Stimulated activated CD4-positive, alpha-beta T cell treated with anti-CD3 and anti-CD28 coated beads, Interleukin-2, amount 100 ng/mL, for 4 hours (primary cell): Measurements from ENCODE around the gene PHC3.
"Not testable (repeated sequence)": the region's sequence is repeated elsewhere in the genome, so short reads cannot be mapped to it uniquely, and the experiment has no call there.

Source experiments
- DNase-seq: peaks from one replicate; pipeline ENCODE4 v3.0.0-alpha.2; 2020; ENCODE audit warnings: low read depth

Gene PHC3

DNA sequence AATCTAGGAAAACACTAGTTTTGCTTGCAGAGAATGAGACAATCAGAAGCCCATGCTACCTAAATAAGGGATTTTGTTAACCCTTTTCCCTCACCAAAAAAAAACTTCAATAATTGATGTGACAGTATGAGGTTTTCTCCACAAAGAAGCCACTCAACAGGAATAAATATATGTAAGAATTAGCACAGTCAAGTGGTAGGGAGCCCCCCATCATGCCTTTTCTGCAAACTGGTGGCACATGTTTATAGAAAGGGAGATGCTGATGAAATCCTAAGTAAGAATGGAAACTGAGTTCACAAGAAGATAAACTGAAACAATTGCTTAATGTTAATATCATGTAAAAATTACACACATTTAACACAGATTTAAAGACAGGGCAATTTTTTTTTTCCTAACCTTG, 51.0 kb downstream of the PHC3 start:
- no peak for DNase-seq

DNA sequence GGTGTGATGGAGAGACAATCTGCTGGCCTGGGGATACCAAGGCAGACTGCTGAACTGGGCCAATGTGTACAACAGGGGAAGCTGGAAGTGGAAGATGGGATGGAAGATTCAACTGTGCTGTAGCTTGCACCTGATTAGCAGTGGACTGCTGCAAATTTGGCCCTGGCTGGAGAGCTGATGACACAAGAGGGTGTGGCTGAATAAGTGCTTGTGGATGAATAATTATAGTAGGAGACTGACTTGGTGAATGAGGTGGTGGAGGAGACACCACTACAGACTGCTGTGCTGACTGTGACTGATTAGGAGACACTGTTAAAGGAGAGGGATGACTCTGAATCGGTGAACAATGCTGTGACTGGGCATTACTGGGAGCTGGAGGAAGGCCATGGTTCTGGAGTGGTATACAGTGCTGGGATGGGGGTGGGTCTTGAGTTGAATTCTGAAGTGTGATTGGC, 52.5 kb downstream of the PHC3 start:
- DNase-seq = no peak

GRCh38 chr3:170128259-170128976, 53.1 kb downstream of the PHC3 start:
- DNase-seq = no peak

GRCh38 chr3:170117134-170117533, 64.4 kb downstream of the PHC3 start:
- DNase-seq = no peak

GRCh38 chr3:170114165-170114564, 67.4 kb downstream of the PHC3 start:
- not testable (repeated sequence) for DNase-seq

DNA sequence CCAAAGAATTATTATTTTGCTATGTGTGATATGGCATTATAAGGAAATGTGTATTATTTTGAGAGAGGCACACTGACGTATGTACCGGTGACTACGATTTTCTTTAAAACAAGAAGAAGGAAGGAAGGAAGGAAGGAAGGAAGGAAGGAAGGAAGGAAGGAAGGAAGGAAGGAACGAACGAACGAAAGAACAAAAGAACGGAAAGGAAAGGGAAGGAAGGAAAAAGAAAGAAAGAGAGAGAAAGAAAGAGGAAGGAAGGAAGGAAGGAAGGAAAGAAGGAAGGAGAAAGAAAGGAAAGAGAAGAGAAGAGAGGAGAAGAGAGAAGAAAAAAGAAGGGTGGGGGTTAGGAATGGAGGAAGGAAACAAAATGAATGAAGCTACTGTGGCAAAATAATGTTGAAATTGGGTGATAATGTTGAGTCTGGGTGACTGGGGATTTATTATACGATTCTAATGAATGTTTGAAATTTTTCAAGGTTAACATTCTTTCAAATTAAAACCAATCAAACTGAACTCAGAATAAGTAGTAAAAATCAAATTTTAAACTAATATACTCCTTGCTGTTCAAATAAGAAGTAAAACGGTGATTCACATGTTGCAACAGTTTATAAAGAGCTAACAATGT, 70.3 kb downstream of the PHC3 start:
- DNase-seq = no peak

DNA sequence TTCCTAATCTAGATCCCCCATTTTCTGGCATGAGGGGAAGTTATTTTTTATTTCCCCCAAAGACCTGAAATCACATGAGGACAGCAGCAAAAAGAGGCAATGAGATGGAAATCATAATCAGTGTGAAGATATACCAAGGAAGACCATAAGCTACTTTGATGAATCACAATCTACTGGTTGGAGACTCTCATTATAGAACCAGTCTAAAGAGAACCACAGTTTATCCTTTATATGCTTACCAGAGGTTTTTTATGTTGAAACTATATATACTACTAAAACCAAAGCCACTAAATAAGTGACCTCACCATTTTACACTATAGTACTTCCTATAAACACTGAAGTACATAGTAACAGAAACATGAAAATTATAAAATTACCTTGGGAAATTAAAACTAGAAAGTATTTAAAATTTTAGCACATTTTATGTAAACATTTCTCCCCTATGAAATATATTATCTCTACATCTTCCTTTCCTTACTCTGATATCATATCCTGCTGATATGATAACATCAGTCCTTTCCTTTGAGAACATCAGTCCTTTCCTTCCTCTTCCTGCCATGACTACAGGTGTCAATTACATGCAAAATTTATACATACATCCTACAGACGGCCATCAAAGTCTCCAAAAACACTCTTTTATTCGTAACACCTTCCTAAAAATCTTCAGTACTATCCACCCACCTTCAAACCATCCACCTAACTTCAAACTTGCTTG, 71.8 kb downstream of the PHC3 start:
- DNase-seq = no peak

DNA sequence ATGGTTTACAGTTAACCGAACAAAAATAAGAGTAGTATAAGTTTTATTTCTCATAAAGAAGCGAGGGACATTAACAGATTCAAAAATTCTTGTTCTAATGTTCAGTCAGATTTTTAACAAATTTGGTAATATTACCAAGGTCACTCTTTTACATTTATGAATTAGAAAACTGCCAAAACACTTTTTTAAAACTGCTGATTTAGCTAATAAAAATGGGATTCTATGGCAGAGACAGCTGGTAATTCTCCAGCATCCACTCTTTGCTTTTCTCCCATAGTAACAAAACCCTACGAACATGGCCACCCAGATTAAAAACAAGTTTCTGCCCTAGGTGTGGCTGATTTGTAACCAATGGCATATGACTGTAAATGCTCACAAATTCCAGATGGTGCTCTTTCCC, 72.6 kb downstream of the PHC3 start:
- DNase-seq = no peak

GRCh38 chr3:170107941-170108340, 73.6 kb downstream of the PHC3 start:
- no peak for DNase-seq

GRCh38 chr3:170102431-170102830, 79.1 kb downstream of the PHC3 start:
- DNase-seq = no peak

DNA sequence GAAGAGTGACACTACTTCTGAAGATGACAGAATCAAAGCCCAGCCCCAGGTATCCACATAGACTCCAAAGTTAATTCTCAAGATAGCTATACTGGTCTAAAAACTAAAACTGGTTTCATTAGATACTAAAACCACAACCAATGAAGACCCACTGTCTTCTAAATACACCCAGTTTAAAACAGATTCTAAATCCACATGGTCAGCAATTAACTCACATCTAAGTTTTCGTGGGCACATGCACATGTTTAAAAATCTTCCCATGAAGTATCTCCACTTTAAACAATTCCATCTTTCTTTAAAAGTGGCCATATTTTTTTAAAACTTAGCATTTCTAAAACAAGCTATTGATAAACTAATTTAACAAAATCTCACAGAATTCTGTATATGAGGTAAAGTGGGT, 80.6 kb downstream of the PHC3 start:
- no peak for DNase-seq

GRCh38 chr3:170098753-170099152, 82.8 kb downstream of the PHC3 start:
- DNase-seq = no peak

- DNase-seq = no peak
Observed at GRCh38 chr3:170096342-170096741, 85.2 kb downstream of the PHC3 start.

DNA sequence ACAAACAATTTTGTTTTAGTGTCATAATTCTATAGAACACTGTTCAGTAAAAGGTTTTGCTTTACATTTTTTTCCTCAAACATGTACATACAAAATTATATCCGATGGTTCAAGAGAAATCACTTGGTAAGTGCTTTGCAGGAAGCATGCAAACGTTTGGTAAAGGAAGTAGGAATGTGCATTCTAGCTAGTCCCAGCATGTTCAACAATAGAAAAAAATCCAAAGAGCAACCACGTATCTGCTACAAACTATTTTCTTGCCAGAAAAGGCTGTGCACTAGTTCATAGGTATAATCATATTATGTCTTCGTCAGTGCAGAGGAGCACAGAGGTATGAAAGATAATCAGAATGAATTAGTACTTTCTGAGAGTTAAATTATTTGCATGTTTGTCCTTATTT, 85.8 kb downstream of the PHC3 start:
- no peak for DNase-seq

GRCh38 chr3:170092907-170093306, 88.6 kb downstream of the PHC3 start:
- DNase-seq = no peak

DNA sequence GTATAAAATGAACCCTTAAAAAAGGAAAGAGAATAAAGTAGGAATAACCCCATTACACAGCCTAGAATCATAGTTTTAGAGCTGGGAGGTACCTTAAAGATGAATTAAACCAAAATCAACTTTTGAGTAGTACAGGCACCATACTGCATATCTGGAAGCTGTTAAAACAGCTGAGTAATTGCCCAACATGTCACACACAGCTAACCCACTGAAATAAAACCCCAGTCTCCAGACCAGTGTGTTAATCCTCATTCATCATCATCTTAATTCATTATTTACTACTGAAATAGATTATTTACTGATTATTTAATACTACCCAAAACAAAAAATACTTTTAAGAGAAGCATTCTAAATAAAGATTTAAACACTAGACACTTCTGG, 90.9 kb downstream of the PHC3 start:
- DNase-seq = no peak

DNA sequence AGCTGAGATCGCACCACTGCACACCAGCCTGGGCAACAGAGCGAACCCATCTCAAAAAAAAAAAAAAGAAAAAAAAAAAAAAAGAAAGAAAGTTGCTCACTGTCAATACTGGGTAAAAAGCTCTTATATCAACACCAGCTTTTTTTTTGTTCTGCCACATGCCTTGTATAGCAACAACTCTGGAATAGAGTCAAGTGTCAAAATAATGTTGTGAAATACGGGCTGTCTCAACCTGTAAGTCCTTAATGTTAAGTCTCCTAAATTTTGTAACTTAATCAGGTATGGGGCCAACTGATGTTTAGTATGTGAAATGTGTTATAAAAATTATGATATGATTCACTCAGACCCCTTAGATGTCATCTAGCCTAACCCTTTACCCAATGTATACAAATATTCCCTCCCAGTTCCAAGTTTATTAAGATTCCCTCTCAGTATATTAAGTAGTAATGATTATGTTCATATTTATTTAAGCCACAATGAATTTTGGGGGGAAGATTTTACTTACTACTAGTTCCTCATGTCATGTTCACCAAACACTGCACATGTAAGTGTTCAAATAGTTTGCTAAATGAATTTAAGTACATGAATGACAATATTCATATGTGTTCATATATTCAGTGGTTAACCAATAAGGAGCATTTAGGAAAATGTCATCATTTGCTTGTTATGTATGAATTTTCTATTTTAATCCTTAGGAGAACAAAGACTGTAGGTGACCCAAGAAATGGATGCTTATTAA, 91.5 kb downstream of the PHC3 start:
- DNase-seq = no peak

DNA sequence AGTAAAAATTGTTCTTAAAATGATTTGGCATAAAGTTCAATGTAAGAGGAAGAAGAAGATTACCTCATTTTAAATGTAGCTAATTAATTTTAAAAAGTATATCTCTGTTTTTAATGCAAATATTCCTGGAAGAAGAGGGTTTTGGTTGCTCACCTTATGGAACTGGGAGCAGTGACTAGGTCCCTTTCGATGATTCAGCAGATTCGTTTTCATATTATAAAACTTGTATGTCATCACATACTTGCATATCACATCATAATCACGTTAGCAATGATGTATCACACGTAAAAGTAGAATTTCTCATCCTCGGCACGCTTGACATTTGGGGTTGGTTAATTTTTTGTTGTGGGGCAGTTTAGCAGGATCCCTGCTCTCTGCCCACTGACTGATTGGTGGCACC, 96.1 kb downstream of the PHC3 start:
- DNase-seq = no peak

DNA sequence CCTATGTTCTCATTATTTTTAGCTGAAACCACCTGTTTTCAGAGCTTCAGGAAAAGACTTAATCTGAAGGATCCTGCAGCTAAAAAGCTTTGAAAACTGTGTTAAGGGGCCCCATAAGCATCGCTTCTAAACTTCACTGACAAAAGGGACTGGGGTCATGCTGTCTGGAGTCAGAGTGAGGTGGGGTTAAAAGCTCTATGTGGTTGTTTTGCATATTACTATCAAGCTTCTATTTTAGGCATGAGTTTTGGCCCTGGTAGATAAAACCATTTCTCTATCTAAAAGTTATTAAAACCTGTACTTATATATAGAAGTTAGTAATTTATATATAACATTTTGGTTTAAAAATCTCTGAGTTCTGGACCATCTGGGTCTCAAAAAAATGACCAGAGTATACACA, 98.2 kb downstream of the PHC3 start:
- no peak for DNase-seq

DNA sequence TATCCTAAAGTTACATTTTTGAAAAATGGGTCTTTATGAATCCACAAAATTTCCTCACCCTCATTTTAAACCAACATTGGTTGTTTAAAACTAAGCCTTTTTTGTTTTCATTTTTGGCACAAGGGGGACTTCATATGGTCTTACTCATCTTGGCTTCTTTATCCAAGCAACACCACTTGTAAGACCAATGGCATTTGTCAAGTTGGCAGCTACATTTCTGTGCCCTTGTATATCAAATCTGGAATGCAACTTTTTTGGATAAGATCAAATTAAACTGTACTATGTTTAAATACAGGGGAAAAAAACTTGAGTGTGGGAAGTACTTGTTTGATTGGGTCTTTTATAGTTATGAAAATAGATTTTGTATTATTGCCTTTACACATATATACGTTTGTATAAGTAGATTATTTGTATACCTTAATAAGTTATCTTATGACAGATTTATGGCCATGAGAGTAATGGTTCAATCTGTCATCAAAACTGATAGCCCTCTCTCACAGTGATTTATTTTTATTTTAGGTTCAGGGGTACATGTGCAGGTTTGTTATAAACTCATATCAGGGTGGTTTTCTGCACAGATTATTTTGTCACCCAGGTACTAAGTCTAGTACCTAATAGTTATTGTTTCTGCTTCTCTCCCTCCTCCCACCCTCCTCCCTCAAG, 100.3 kb downstream of the PHC3 start:
- no peak for DNase-seq

GRCh38 chr3:170080605-170081004, 100.9 kb downstream of the PHC3 start:
- no peak for DNase-seq

- DNase-seq = no peak
Observed at GRCh38 chr3:170079536-170080165, 101.9 kb downstream of the PHC3 start.
